ENCODE data around the gene HECTD4.

- TF ChIP-seq ZNF274 (IDR thresholded peaks at IDR 0.05; ENCODE audit: low read depth, low read length) = no peak
- no peak for TF ChIP-seq YY1 (IDR thresholded peaks at IDR 0.05; ENCODE audit: insufficient read depth, insufficient read length)
- TF ChIP-seq SUZ12 (IDR thresholded peaks at IDR 0.05; ENCODE audit: extremely low read depth, insufficient read depth, insufficient read length) = no peak
Measured at GRCh38 chr12:112207397-112207924, 174.8 kb downstream of the HECTD4 start.

Measured in NT2/D1 (cell line).